ENCODE results near the gene CLNK.

DNA sequence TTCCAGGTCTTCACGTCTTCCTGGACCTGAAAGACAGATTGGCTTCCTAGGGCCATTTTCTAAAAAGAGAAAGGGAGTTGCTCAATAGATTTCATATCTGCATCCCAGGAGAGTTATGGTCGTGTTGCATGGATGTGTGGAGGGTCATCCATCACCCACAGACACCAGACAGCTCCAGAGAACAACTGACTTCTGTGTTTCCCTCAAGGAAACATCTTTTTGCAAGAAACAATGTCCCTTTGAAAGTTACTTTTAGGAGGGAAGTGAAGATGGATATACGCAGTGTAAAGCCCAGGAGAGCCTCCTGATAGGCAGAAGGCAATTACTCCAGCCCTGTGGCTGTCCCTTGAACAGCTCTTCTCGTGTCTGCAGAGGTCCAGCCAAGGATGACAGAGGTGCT lies 108.3 kb downstream of the CLNK start:
- TF ChIP-seq GATA3 (IDR thresholded peaks at IDR 0.05; ENCODE audit: low read depth, low read length) (no peak), GATA2 (IDR thresholded peaks at IDR 0.05; ENCODE audit: low read depth, low read length) (no peak)

Measured in SH-SY5Y (cell line).